Placental epithelial cell (primary cell): ENCODE results near the gene MEIOB. TPM values are rescaled to one million over a fixed set of nuclear protein-coding genes. Genes with fewer than 3 reads are reported as not detected.

ENCODE experiments used
- total RNA-seq: library from RNA; depleted of rRNA; stranded (reverse); fragments of >200 nt; gene quantifications from 2 replicates; pipeline ENCODE4 v1.2.3, GENCODE V29; 2012

Gene MEIOB
- total RNA-seq, result not detected in 2 replicates

DNA sequence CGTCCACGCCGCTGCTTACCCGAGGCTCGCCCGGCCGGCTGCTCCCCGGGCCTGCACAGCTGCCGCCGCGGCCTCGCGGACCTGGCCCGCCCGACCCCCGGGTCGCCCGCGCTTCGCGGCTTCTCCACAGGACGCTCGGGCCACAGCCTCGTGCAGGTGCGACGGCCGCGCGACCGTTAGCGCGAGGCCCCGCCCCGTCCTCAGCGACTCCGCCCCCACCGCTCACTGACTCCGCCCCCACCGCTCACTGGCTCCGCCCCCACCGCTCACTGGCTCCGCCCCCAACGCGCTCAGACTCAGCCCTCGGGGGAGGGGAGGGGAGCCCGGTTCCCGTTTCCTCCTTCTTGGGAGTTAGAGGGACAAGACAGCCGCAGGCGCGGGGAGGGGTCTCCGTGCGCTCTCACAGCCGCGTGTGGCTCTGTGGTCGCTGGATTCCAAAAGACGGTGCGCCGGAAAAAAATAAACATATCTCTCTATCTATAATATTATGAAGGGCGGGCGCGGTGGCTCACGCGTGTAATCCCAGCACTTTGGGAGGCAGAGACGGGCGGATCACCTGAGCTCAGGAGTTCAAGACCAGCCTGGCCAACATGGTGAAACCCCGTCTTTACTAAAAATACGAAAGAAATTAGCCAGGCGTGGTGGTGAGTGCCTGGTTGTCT is at the start of gene MEIOB:
Gene MEIOB (minus strand): TSS at position 191 of the 662 bp plus-strand sequence. CDS start 3,989 bp downstream, outside the sequence.

DNA sequence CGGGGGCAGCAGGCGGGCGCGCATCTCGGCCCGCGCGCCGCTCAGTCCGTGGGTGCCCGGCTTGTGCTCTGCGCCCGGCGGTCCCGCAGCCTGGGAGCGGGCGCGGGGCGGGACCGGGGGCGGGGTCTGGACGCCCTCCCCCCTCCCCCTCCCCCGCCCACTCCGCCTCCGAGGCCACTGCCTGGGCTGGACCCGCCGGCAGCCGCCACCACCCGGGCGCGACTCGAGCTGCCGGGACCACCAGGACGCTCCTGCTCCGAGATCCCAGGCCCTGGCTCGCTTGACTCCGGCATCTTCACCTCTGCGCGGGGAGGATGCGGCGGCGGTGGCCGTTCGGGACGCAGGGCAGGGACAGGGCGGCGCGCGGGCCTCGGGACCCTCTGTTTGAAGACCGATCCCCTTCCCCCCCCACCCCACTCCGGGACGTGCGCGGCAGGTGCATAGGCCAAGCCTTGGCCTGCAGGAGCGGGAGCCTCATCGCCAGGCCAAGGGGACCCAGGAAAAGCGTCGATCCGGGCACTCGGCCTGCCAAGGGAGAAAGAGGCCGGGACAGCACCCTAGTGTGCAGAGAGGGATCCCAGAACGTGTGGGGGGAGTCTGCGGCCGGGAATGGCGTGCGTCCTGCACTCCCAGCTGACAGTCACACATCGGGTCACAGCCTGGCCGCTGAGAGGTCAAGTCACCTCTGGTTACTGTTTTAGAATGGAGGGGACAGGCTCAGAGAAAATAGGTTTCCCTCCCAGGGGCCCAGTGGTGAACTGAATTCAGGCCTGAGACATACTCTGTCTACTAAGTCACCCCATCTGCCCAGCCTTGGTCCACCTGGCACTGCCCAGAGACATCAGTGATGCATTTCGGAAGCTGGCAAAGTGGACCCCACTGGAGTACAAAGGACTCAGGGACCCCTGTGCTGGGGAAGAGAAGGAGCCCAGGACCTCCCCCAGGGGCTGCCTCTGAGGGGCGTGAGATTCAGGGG is 46.7 kb upstream of the MEIOB start, which contains the start of gene HS3ST6:
Gene HS3ST6 (minus strand): TSS at position 65 of the 976 bp plus-strand sequence. CDS start 92 bp downstream, outside the sequence.

GRCh38 chr16:1826691-1827573 is 45.0 kb downstream of the MEIOB start, which contains the start of the genes FAHD1 and HAGH:
TSS of gene FAHD1 (plus strand) at chr16:1827206. CDS start at chr16:1827239, 33 bp downstream.
TSS of gene HAGH (minus strand) at chr16:1826825. CDS start at chr16:1826787, 38 bp downstream.

DNA sequence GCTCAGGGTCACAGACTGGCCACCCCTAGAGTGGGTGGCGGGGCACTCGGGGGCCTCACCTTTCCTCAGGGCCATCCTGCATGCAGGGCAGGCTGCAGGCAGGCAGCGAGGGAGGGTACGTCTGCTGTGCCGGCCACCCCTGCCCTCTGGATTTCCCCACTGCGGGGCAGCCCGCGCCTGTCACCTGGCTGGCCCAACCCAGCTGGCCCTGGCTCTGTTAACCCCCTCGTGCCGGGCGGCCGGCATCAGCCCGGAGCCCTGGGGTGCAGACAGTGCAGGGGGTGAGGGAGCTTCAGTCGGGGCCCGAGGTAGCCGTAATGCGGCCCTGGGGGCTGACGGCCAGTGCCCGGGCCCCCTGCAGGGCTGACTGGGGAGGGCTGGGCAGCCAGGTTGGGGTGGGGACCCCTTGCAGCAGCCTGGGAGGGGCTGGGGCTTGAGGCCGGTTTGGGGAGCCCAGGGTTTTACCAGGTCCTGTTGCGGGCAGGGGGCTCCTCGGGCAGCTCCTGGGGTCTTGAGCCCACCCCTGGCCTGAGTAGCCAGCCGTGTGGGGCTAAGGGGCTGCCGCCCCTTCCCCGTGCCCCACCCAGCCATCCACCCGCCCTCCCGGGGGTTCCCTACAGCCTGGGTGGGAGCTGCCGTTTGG is 78.3 kb downstream of the MEIOB start, which contains the start of gene IGFALS:
Gene IGFALS (minus strand): TSS at position 128 of the 643 bp plus-strand sequence. CDS start 53 bp downstream, at position 75.

Other genes with a start within 250 kb of the MEIOB start
- 56.9 and 98.6 TPM in 2 replicates for gene JPT2, start 193.9 kb downstream of the MEIOB start, total RNA-seq
- 80.5 and 89.4 TPM in 2 replicates for gene MAPK8IP3, start 166.0 kb downstream of the MEIOB start, total RNA-seq
- gene NME3, start 100.6 kb downstream of the MEIOB start, total RNA-seq, result 36.2 and 52.6 TPM in 2 replicates
- gene EME2, start 99.4 kb downstream of the MEIOB start, total RNA-seq, result 13.8 and 14.1 TPM in 2 replicates
- gene MRPS34, start 99.0 kb downstream of the MEIOB start, total RNA-seq, result 47.1 and 64.6 TPM in 2 replicates
- 61.6 and 63.6 TPM in 2 replicates for gene SPSB3, start 89.6 kb downstream of the MEIOB start, total RNA-seq
- gene NUBP2, start 89.2 kb downstream of the MEIOB start, total RNA-seq, result 56.5 and 92.0 TPM in 2 replicates
- gene IGFALS, start 78.5 kb downstream of the MEIOB start, total RNA-seq, result not detected in 2 replicates
- 5.9 and 24.5 TPM in 2 replicates for gene HAGH, start 45.3 kb downstream of the MEIOB start, total RNA-seq
- gene FAHD1, start 45.0 kb downstream of the MEIOB start, total RNA-seq, result 27.9 and 56.2 TPM in 2 replicates
- gene HS3ST6, start 46.3 kb upstream of the MEIOB start, total RNA-seq, result not detected in 2 replicates
- 16.9 and 20.2 TPM in 2 replicates for gene MSRB1, start 71.0 kb upstream of the MEIOB start, total RNA-seq
- gene RPL3L, start 82.5 kb upstream of the MEIOB start, total RNA-seq, result not detected in 2 replicates
- gene NDUFB10, start 87.4 kb upstream of the MEIOB start, total RNA-seq, result 113 and 135 TPM in 2 replicates
- 1,769 and 2,866 TPM in 2 replicates for gene RPS2, start 92.7 kb upstream of the MEIOB start, total RNA-seq
- not detected in 2 replicates for gene RNF151, start 94.7 kb upstream of the MEIOB start, total RNA-seq
- gene TBL3, start 99.9 kb upstream of the MEIOB start, total RNA-seq, result 27.1 and 50.1 TPM in 2 replicates
- gene NOXO1, start 109.3 kb upstream of the MEIOB start, total RNA-seq, result 1.6 and 2.1 TPM in 2 replicates
- gene GFER, start 112.0 kb upstream of the MEIOB start, total RNA-seq, result 13.0 and 14.9 TPM in 2 replicates
- gene SYNGR3, start 117.8 kb upstream of the MEIOB start, total RNA-seq, result 3.5 and 4.4 TPM in 2 replicates
- gene ZNF598, start 137.7 kb upstream of the MEIOB start, total RNA-seq, result 20.4 and 23.4 TPM in 2 replicates
- 0.33 and 0.39 TPM in 2 replicates for gene NPW, start 147.6 kb upstream of the MEIOB start, total RNA-seq
- 8.2 and 22.6 TPM in 2 replicates for gene NHERF2, start 154.7 kb upstream of the MEIOB start, total RNA-seq
- 7.9 and 22.7 TPM in 2 replicates for gene NTHL1, start 175.7 kb upstream of the MEIOB start, total RNA-seq
- gene TSC2, start 175.8 kb upstream of the MEIOB start, total RNA-seq, result 82.8 and 95.0 TPM in 2 replicates